Dedifferentiated amniotic fluid mesenchymal stem cell (primary cell): ENCODE data around the gene UGT1A7.
"Not testable (repeated sequence)": the region's sequence is repeated elsewhere in the genome, so short reads cannot be mapped to it uniquely, and the experiment has no call there.

ENCODE experiments used
- DNase-seq: peaks from one replicate; pipeline ENCODE4 v3.0.0-alpha.2; 2016; ENCODE audit errors: extremely low spot score

Gene UGT1A7

DNA sequence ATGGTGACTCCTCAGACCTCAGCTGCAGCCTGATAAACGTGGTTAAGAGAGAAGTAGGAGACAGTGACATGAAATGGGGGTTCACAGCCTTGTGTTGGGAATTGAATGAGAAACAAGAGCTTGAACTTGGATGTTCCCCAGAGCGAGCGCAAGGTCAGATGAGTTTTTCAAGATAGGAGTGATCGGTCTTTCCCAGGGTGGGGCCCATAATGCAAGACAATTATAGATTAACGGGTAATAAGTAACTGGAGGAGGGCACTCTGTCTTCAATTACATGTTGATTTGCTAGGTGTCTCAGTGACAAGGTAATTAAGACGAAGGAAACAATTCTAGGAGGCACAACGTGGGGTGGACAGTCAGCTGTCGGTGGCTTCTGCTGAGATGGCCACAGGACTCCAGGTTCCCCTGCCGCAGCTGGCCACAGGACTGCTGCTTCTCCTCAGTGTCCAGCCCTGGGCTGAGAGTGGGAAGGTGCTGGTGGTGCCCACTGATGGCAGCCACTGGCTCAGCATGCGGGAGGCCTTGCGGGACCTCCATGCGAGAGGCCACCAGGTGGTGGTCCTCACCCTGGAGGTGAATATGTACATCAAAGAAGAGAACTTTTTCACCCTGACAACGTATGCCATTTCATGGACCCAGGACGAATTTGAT is 31.0 kb downstream of the UGT1A7 start, which contains the start of gene UGT1A5:
Gene UGT1A5 (plus strand): TSS at position 297 of the 651 bp plus-strand sequence. CDS start 85 bp downstream, at position 382.
- no peak for DNase-seq

DNA sequence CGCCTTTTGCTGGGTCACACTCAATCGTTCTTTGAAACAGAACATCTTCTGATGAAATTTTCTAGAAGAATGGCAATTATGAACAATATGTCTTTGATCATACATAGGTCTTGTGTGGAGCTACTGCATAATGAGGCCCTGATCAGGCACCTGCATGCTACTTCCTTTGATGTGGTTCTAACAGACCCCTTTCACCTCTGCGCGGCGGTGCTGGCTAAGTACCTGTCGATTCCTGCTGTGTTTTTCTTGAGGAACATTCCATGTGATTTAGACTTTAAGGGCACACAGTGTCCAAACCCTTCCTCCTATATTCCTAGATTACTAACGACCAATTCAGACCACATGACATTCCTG is 31.5 kb downstream of the UGT1A7 start:
- no peak for DNase-seq

DNA sequence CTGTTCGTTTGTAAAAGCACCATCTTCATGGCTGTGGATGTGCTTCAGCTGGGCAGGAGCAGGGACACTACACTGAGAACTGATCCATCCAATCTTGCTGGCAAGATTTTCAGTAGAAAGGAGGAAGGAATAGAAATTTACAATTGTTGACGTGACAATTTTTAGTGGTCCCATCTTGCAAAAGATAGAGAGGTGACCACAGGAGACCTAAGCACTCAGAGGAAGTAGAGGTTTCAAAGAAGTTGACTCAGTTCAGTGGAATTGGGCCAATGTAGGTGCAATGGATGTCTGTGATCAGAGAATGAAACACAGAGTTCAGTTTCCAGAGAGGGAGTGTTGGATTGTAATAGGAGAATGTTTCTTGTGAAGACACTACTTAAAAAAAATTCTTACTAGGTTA is 32.4 kb downstream of the UGT1A7 start:
- DNase-seq, result no peak

DNA sequence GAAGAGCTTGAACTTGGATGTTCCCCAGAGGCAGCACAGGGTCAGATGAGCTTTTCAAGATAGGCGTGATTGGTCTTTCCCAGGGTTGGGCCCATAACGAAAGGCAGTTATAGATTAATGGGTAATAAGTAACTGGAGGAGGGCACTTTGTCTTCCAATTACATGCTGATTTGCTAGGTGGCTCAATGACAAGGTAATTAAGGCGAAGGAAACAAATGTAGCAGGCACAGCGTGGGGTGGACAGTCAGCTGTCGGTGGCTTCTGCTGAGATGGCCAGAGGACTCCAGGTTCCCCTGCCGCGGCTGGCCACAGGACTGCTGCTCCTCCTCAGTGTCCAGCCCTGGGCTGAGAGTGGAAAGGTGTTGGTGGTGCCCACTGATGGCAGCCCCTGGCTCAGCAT is 36.9 kb downstream of the UGT1A7 start, which contains the start of gene UGT1A4:
Gene UGT1A4 (plus strand): TSS at position 185 of the 400 bp plus-strand sequence. CDS start 85 bp downstream, at position 270.
- DNase-seq, result no peak

DNA sequence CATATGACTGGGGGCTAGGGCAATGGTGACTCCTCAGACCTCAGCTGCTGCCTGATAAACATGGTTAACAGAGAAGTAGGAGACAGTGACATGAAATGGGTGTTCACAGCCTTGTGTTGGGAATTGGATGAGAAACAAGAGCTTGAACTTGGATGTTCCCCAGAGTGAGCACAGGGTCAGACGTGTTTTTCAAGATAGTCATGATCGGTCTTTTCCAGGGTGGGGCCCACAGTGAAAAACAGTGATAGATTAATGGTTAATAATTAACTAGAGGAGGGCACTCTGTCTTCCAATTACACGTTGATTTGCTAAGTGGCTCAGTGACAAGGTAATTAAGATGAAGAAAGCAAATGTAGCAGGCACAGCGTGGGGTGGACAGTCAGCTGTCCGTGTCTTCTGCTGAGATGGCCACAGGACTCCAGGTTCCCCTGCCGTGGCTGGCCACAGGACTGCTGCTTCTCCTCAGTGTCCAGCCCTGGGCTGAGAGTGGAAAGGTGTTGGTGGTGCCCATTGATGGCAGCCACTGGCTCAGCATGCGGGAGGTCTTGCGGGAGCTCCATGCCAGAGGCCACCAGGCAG is 47.1 kb downstream of the UGT1A7 start, which contains the start of gene UGT1A3:
Gene UGT1A3 (plus strand): TSS at position 320 of the 579 bp plus-strand sequence. CDS start 85 bp downstream, at position 405.
- no peak for DNase-seq

DNA sequence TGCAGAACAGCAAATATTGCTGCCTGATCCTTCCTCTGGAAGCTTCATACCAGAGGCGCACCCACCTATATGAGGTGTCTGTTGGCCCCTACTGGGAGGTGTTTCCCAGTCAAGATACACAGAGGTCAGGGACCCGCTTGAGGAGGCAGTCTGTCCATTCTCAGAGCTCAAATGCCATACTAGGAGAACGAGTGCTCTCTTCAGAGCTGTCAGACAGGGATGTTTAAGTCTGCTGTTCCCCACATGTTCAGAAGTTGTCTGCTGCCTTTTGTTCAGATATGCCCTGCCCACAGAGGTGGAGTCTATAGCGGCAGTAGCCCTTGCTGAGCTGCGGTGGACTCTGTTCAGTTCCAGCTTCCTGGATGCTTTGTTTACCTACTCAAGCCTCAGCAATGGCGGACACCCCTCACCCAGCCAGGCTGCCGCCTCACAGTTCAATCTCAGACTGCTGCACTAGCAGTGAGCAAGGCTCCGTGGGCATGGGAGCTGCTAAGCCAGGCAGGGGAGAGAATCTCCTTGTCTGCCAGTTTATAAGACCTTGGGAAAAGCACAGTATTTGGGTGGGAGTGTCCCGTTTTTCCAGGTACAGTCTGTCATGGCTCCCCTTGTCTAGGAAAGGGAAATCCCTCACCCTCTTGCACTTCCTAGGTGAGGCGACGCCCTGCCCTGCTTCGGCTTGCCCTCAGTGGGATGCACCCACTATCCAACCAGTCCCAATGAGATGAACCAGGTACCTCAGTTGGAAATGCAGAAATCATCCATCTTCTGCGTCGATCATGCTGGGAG is 55.4 kb downstream of the UGT1A7 start:
- DNase-seq, result not testable (repeated sequence)

DNA sequence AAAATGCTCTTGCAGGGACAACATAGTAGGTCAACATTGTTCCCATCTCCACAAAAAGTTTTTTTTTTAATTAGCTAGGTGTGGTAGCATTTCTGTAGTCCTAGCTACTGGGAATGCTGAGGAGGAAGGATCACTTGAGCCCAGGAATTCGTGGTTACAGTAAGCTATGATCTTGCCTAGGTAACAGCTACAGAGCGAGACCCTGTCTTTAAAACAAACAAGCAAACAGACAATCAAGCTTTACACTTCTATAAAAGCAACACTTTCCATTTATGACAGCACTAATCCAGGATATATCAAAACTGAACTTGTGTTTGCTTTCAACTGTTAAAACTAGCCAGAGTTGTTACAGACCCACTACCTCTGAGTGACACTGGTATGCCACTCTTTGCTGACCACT is 59.2 kb downstream of the UGT1A7 start:
- no peak for DNase-seq

DNA sequence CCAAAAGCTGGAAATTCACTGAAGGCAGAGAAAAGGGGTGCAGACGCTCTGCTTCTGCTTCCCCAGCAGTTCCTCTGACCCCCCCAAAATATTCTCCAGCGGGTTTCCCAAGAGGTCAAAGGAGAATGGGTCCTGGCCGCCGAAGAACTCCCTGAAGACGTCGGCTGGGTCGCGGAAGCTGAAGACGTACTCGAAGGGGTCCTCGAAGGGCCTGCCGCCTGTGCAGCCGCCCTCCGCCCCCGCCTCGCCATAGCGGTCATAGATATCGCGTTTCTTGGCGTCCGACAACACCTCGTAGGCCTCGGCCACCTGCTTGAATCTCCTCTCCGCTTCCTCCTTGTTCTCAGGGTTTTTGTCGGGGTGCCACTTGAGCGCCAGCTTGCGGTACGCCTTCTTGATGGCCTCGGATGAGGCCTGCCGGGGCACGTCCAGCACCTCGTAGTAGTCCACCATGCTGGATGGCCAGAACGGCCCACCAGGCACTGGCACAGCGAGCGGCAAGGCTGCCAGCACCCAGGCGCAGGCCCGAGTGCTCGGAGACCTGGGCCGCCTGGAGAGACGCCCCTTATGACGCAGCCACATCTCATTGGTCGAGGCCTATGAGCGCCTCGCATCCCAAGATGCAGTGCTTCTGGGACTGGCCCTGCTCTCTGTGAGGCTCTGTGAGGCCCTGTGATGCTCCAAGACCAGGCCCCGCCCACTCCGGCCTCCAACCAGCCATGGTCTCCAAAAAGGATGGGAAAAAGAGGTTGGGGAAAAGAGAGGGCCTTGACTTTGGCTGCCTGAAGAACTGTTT is 62.0 kb downstream of the UGT1A7 start:
- no peak for DNase-seq

DNA sequence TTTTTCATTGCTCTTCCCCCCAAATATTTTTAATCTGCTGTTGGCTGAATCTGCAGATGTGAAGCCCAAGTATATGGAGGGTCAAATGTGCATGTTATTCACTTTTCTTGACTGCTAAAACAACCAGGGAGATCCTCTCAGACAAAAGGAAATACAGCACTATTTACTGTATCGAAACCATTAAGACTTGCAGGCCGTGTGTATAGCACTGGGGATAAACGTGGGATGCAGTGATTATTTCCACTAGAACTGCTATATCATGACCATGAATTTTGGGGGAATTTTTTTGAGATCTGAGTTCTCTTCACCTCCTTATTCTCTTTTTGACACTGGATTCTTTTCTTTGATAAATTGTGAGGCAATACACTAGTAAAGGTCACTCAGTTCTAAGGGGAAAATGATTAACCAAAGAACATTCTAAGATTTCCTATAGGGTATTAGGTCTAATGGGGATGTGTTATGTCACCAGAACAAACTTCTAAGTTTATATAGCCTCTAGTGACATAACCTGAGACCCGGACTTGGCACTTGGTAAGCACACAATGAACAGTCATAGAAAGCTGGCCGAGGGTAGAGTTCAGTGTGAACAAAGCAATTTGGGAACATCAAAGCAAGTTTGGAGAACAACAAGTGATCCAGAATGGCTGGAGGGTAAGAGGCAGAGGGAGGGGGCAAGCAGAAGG is 63.5 kb downstream of the UGT1A7 start:
- no peak for DNase-seq

DNA sequence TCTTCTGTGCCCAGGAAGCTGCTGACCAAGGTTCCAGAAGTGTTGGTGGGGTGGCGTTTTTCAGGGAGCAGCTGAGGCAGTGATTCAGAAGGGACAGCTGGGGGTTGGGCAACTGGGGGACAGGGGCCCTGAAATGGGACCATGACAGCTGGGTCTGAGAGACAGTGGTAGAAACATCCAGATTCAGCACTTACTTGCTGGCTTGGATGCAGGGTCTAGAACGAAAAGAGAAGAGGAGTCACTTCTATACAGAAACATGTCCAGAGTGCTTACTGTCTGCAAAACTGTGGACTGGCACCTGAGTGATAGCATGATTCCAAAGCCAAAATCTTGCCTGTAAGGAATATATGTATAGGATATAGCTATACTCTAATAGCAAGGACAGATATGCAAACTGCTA is 64.1 kb downstream of the UGT1A7 start:
- not testable (repeated sequence) for DNase-seq

DNA sequence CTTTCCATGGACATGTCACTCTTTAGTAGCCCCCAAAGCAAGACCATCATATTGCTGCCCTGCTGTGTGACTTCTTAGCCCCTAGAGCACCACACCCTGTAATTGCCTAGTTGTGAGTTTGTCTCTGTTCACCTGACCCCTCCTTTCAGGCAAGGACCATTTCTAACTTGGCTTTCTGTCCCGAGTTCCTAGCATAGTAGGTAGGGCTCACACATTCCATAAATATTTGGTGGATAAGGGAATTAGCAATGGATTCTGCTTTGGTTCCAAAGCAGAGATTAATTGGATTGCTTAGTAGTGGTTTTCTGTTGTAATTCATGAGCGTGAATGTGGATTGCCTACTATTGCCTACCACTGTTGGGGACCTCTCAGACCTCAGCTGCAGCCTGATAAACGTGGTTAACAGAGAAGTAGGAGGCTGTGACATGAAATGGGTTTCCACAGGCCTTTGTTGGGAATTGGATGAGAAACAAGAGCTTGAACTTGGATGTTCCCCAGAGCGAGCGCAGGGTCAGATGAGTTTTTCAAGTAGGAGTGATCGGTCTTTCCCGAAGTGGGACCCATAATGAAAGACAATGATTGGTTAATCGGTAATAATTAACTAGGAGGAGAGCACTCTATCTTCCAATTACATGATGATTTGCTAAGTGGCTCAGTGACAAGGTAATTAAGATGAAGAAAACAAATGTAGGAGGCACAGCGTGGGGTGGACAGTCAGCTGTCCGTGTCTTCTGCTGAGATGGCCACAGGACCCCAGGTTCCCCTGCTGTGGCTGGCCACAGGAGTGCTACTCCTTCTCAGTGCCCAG is 65.0 kb downstream of the UGT1A7 start:
- no peak for DNase-seq

DNA sequence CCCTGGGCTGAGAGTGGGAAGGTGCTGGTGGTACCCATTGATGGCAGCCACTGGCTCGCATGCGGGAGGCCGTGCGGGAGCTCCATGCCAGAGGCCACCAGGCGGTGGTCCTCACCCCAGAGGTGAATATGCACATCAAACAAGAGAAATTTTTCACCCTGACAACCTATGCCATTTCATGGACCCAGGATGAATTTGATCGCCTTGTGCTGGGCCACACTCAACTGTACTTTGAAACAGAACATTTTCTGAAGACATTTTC is 65.5 kb downstream of the UGT1A7 start:
- no peak for DNase-seq

DNA sequence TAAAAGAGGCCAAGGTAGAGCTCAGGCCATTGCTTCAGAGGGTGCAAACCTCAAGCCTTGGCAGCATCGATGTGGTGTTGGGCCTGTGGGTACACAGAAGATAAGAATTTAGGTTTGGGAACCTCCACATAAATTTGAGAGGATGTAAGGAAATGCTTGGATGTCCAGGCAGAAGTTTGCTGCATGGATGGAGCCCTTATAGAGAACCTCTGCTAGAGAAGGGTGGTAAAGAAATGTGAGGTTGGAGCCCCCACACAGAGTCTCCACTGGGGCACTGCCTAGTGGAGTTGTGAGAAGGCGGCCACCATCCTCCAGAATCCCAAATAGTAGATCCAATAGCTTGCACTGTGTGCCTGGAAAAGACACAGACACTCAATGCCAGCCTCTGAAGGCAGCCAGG is 69.0 kb downstream of the UGT1A7 start:
- not testable (repeated sequence) for DNase-seq

DNA sequence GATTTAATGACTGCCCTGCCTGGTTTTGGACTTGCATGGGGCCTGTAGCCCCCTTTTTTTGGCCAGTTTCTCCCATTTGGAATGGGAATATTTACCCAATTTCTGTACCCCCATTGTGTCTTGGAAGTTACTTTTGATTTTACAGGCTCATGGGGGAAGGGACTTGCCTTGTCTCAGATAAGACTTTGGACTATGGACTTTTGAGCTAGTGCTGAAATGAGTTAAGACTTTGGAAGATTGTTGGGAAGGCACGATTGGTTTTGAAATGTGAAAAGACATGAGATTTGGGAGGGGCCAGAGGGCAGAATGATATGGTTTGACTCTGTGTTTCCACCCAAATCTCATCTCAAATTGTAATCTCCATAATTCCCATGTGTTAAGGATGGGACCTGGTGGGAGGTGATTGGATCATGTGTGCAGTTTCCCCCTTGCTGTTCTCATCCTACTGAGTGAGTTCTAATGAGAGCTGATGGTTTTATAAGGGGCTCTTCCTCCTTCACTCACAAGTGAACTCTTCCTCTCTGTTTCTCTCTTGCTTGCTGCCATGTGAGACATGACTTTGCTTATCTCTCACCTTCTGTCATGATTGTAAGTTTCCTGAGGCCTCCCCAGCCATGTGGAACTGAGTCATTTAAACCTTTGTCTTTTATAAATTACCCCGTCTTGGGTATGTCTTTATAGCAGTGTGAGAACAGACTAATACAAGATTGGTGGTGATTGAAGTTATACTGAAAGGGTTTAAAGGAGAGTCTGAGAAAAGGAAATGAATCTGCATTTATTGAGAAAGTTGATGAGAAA is 69.7 kb downstream of the UGT1A7 start:
- not testable (repeated sequence) for DNase-seq

DNA sequence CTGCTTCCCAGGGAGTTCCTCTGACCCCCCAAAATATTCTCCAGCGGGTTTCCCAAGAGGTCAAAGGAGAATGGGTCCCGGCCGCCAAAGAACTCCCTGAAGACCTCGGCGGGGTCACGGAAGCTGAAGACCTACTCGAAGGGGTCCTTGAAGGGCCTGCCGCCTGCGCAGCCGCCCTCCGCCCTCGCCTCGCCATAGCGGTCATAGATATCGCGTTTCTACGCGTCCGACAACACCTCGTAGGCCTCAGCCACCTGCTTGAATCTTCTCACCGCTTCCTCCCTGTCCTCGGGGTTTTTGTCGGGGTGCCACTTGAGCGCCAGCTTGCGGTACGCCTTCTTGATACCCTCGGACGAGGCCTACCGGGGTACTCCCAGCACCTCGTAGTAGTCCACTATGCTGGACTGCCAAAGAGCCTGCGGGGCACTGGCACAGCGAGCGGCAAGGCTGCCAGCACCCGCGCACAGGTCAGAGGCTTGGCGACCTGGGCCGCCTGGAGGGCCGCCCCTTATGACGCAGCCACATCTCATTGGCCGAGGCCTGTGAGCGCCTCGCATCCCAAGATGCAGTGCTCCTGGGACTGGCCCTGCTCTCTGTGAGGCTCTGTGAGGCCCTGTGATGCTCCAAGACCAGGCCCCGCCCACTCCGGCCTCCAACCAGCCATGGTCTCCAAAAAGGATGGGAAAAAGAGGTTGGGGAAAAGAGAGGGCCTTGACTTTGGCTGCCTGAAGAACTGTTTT is 73.3 kb downstream of the UGT1A7 start:
- no peak for DNase-seq

DNA sequence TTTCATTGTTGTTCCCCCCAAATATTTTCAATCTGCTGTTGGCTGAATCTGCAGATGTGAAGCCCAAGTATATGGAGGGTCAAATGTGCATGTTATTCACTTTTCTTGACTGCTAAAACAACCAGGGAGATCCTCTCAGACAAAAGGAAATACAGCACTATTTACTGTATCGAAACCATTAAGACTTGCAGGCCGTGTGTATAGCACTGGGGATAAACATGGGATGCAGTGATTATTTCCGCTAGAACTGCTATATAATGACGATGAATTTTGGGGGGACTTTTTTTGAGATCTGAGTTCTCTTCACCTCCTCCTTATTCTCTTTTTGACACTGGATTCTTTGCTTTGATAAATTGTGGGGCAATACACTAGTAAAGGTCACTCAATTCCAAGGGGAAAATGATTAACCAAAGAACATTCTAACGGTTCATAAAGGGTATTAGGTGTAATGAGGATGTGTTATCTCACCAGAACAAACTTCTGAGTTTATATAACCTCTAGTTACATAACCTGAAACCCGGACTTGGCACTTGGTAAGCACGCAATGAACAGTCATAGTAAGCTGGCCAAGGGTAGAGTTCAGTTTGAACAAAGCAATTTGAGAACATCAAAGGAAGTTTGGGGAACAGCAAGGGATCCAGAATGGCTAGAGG is 74.9 kb downstream of the UGT1A7 start:
- no peak for DNase-seq

DNA sequence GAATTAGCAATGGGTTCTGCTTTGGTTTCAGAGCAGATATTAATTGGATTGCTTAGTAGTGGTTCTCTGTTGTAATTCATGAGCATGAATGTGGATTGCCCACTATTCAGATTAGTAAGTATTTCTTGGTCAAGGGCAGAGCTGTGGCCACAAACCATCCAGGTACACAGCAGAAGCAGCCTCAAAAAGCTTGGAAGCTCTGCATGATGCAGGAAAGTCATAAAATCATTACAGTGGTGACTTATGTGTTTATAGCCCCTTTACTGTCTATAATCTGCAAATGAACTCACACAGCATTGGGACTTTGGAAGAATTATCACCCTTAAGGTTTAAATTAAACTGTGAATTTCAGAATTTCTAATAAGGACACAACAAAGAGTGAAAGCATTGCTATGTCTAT is 76.4 kb downstream of the UGT1A7 start:
- DNase-seq, result no peak

DNA sequence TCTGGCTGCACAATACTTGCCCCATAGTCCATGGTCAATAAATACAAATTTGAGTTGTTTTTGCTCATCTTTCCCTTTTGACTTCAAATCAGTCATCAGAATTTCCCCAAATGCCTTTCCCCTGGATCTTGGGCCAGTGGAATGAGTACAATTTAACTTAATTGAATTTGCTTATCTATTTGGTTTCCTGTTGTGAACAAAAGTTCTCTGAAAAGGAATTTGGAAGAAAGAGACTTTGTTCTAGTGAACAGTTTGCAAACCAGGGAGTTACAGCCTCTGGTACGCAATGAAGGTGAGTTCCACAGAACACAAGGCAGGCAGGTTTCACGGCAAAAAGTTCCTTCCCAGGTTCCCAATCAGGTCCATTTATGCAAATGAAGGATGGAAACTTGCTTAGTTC is 77.1 kb downstream of the UGT1A7 start:
- no peak for DNase-seq

DNA sequence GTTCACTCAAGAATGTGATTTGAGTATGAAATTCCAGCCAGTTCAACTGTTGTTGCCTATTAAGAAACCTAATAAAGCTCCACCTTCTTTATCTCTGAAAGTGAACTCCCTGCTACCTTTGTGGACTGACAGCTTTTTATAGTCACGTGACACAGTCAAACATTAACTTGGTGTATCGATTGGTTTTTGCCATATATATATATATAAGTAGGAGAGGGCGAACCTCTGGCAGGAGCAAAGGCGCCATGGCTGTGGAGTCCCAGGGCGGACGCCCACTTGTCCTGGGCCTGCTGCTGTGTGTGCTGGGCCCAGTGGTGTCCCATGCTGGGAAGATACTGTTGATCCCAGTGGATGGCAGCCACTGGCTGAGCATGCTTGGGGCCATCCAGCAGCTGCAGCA is 78.3 kb downstream of the UGT1A7 start, which contains the start of gene UGT1A1:
Gene UGT1A1 (plus strand): TSS at position 228 of the 400 bp plus-strand sequence. CDS start 18 bp downstream, at position 246.
- no peak for DNase-seq
